NB4 (cell line): ENCODE results near the gene AMOTL1.

Experiments
- POLR2A ChIP-seq: IDR thresholded peaks from 2 replicates; pipeline ENCODE4 v1.6.1; 2011; ENCODE audit warnings: mild to moderate bottlenecking; ENCODE audit not compliant: insufficient read length; ENCODE audit errors: extremely low read depth
- TF ChIP-seq, protein P1 (sequence below): IDR thresholded peaks from one replicate; pipeline ENCODE4 v1.5.1; 2012; ENCODE audit warnings: low read depth, low read length

DNA sequence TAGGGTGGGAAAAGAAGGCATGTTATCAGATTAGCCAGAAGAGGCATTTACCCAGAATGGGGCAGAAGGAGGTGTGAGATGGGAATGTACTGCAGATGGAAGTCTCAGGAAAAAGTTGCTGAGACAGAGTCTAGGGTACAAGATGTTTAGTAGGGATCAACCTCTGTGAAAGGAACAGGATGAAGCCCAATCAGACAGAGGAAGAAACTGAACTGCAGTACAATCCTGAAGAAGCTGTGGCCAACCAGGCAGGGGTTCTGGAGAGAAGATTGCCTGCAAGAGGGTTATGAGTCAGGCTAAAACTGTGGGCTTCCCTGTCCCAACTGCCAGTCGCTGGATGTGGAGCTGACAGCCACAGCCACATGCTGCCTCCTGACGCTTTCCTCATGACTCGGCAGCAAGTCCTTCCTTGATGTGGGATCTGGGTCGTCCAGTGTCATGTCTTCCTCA, 141.2 kb downstream of the AMOTL1 start:
- TF ChIP-seq POLR2A: no peak
- TF ChIP-seq, protein P1, sequence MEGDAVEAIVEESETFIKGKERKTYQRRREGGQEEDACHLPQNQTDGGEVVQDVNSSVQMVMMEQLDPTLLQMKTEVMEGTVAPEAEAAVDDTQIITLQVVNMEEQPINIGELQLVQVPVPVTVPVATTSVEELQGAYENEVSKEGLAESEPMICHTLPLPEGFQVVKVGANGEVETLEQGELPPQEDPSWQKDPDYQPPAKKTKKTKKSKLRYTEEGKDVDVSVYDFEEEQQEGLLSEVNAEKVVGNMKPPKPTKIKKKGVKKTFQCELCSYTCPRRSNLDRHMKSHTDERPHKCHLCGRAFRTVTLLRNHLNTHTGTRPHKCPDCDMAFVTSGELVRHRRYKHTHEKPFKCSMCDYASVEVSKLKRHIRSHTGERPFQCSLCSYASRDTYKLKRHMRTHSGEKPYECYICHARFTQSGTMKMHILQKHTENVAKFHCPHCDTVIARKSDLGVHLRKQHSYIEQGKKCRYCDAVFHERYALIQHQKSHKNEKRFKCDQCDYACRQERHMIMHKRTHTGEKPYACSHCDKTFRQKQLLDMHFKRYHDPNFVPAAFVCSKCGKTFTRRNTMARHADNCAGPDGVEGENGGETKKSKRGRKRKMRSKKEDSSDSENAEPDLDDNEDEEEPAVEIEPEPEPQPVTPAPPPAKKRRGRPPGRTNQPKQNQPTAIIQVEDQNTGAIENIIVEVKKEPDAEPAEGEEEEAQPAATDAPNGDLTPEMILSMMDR: no peak
